Measurements from ENCODE around the gene ELP2. TPM values are rescaled to one million over a fixed set of nuclear protein-coding genes. Genes with fewer than 3 reads are reported as not detected.

The ELP2 gene
- total RNA-seq, 4 donors from 2014 or later, result 68.3 to 78.4 (median 74.3) TPM

DNA sequence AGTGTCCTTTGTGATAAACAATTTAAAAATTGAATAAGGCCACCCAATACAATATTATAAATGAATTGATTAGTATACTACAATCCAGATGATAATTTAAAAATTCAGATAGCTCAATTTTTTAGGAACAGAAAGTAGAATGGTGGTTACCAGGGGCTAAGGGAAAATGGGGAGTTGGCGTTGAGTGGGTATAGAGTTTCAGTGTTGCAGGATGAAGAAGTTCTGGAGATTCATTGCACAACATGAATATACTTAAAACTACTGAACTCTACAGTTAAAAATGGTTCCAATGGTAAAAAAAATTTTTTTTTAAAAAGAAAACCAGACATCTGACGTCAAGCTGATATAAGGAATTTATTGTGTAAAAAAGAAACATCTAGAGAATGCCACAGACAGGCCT, 21.5 kb upstream of the ELP2 start:
- TF ChIP-seq, protein P1, sequence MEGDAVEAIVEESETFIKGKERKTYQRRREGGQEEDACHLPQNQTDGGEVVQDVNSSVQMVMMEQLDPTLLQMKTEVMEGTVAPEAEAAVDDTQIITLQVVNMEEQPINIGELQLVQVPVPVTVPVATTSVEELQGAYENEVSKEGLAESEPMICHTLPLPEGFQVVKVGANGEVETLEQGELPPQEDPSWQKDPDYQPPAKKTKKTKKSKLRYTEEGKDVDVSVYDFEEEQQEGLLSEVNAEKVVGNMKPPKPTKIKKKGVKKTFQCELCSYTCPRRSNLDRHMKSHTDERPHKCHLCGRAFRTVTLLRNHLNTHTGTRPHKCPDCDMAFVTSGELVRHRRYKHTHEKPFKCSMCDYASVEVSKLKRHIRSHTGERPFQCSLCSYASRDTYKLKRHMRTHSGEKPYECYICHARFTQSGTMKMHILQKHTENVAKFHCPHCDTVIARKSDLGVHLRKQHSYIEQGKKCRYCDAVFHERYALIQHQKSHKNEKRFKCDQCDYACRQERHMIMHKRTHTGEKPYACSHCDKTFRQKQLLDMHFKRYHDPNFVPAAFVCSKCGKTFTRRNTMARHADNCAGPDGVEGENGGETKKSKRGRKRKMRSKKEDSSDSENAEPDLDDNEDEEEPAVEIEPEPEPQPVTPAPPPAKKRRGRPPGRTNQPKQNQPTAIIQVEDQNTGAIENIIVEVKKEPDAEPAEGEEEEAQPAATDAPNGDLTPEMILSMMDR (IDR thresholded peaks at IDR 0.05; ENCODE audit: low read depth), result no peak

DNA sequence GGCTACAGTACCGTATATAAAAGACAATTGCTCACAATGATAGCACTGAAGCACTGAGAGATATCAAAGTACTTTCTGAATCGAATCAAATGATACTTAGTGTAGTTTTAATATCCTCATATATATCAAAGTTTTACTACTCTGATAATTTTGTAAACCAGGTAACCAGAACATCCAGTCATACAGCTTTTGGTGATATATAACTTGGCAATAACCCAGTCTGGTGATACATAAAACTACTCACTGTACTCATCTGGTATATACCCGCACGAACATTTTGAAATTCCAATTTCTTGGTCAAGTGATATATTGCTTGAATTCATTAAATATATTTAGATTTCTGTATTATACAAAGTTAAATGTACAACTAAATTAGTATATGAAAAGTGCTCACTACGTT, 21.1 kb upstream of the ELP2 start:
- TF ChIP-seq, protein P1 (IDR thresholded peaks at IDR 0.05; ENCODE audit: low read depth), result no peak

DNA sequence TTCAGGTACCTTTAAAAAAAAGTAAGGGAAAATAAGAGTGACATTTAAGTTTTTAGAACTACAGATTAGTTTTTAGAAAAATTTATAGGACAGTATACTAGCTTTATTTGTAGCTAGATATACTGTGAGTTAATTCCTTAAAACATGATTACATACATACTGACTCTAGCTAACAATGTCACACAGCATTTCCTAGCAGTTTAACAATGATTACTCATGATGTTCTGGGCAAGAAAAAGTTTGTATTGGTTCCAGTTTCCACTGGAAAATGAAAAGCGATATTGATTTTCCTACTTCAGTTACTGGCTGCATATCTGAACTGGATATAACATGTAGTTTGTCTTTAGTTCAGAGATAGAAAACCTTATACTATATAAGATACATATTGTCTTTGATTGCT, 20.0 kb upstream of the ELP2 start:
- TF ChIP-seq, protein P1 (IDR thresholded peaks at IDR 0.05; ENCODE audit: low read depth), result no peak

DNA sequence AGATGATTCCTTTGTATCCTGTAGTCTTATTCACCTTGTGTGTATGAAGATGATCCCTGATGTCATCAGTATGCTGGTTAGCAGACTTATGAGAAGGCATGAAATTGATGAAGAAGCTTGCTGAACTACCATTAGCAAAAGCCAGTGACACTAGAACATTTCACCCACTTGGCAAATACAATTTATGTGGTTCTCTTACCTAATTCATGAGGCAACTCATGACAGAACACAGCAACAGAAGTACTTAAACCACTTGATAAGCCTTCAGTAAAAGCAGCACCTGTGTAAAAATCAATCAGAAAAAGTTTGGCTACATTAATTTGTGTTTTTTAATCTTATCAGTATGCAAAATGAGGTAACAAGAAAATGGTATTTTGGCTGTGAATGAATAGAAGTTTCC, 17.4 kb upstream of the ELP2 start:
- TF ChIP-seq, protein P1 (IDR thresholded peaks at IDR 0.05; ENCODE audit: low read depth), result no peak

DNA sequence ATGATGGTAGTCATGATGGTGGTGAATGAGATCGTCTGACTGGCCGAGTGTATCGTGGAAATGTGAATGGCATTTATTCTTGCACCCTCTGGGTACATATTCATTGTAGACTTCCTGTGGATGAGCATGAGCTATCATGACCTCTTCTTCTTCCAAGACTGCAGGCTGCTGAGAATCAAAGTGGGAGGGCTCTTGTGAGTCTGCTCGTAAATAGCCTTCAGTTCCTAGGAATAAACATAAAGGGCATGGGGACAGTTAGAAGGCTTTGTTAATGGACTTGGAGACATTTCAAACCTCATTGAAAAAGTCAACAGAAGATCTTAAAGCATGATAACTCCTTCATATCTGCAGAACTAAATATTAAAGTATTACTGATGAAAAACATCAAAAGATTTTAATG, 15.4 kb upstream of the ELP2 start:
- TF ChIP-seq, protein P1 (IDR thresholded peaks at IDR 0.05; ENCODE audit: low read depth), result no peak

DNA sequence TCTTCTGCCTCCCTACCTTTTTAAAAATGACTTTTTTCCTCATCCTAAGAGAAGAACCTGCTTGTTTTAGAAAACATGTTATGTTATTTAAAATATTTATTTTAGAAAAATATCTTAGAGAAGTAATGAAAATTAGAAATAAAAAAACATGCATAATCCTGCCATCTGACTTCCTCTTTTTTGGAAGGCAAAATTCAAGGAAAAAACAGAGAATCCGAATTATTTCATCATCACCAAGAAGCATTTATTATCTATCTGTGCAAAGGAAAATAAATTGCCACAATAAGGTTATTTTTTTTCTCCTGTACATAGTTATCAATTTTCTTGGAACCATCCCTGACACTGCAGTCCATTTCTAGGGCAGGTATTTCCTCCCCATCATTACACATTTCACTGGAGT, 15.0 kb upstream of the ELP2 start:
- TF ChIP-seq, protein P1 (IDR thresholded peaks at IDR 0.05; ENCODE audit: low read depth), result no peak

DNA sequence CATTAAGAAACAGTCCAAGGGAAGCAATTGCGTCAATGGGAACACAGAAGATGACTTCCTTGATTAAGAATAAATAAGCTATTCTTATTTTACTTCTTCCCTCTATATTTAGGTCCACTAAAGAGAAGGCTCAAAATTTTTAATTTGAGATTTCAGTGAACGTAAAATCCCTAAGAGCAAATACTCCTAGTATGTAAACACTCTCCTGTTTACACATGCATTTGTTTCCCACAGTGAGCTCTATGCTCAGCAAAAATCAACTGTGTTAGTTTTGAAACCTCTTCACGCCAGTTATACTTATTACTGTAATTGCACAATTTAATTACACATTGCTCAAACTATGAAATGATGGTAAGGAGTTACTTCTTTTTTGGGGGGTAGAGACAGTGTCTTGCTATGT, 9.4 kb upstream of the ELP2 start:
- TF ChIP-seq, protein P1 (IDR thresholded peaks at IDR 0.05; ENCODE audit: low read depth), result no peak
